ENCODE results near the gene HBD. TPM values are rescaled to one million over a fixed set of nuclear protein-coding genes. Genes with fewer than 3 reads are reported as not detected.
A peak's percentile ranks its signal among the peaks of the same experiment; 100 is the strongest.
"Not testable (repeated sequence)": the region's sequence is repeated elsewhere in the genome, so short reads cannot be mapped to it uniquely, and the experiment has no call there.

The HBD gene
- total and polyA plus RNA-seq, 2 donors (not counting 1 experiment from before 2014, with no cell fraction given), result 5.9 to 53.4 TPM

DNA sequence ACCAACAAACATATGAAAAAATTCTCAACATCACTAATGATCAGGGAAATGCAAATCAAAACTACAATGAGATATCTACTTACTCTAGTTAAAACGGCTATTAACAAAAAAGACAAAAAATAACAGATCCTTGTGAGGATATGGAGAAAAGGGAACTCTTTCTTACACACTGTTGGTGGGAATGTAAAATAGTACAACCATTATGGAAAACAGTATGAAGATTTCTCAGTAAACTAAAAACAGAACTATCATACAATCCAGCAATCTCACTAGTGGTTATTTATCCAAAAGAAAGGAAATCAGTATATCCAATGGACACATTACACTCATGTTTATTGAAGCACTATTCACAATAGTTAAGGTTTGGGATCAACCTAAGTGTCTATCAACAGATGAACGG, 31.5 kb upstream of the HBD start:
- H4K20me1 ChIP-seq (ENCODE audit: control insufficient read depth, extremely low read depth, insufficient read depth, low read length), result no peaks in the 10 kb centered on the region
- H3K9me3 ChIP-seq (ENCODE audit: control insufficient read depth, insufficient read depth, low read depth, low read length), result no peaks in the 10 kb centered on the region
- no peak overlapping the region for H2AFZ ChIP-seq (ENCODE audit: low read length)
- H3K79me2 ChIP-seq (ENCODE audit: control insufficient read depth, insufficient read depth, low read length), result no peaks in the 10 kb centered on the region
- H3K4me1 ChIP-seq (ENCODE audit: control insufficient read depth, extremely low read depth, insufficient read depth, low read length), result no peaks in the 10 kb centered on the region
- H3K9ac ChIP-seq (ENCODE audit: insufficient read depth, low read length), result no peak overlapping the region
- DNase-seq (ENCODE audit: low read depth in 2 of 2), result no peak
- H3K36me3 ChIP-seq (ENCODE audit: control insufficient read depth, insufficient read depth, low read length), result no peaks in the 10 kb centered on the region
- no peak overlapping the region for H3K27ac ChIP-seq (ENCODE audit: insufficient read depth, low read length)
- no peak for TF ChIP-seq CTCF (conservative IDR thresholded peaks at IDR 0.05 in 1 of 2, IDR thresholded peaks at IDR 0.05 in 1 of 2; ENCODE audit: low read depth in 1 of 2, low read length in 2 of 2)
- no peak for TF ChIP-seq EZH2 (IDR thresholded peaks at IDR 0.05; ENCODE audit: low read length, missing control alignments)
- H3K4me2 ChIP-seq (ENCODE audit: extremely low read depth, insufficient read depth, low read length), result no peak overlapping the region
- H3K4me3 ChIP-seq (replicated peaks in 1 of 4; ENCODE audit: control extremely low read depth in 1 of 4, insufficient read depth in 1 of 4, low read depth in 3 of 4, low read length in 4 of 4), result no peak overlapping the region
- H3K27me3 ChIP-seq (ENCODE audit: control insufficient read depth, insufficient read depth, low read length), result no peaks in the 10 kb centered on the region

DNA sequence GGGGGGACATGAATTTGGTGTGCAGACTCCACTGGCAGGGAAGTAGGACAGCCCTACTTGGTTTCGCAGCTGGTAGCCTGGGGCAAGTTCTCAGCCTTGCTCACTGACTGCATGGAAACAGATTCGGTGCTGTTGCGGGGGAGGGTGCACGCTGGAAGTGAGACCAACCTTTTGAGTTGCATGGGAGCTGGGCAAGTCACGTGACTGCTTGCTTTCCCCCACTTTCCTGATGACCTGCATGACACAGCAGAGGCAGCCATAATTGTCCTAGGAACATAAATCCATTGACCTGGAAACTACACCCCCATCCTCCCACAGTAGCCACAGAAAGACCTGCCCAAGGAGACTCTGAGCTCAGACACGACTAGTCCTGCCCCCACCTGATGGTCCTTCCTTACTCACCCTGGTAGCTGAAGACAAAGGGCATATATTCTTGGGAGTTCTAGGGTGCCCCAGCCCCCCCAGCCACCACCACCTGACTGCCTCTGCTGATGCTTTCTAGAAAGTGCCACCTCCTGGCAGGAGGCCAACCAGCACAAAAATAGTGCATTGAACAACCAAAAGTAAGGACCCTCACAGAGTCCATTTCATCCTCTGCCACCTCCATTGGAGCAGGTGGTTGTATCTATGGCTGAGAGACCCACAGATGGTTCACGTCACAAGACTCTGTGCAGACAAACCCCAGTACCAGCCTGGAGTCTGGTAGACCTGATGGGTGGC, 24.4 kb upstream of the HBD start:
- DNase-seq (ENCODE audit: low read depth in 2 of 2), result no peak
- no peak overlapping the region for H3K4me3 ChIP-seq (replicated peaks in 1 of 4; ENCODE audit: control extremely low read depth in 1 of 4, insufficient read depth in 1 of 4, low read depth in 3 of 4, low read length in 4 of 4)
- H3K27ac ChIP-seq (ENCODE audit: insufficient read depth, low read length), result no peak overlapping the region
- no peaks in the 10 kb centered on the region for H3K79me2 ChIP-seq (ENCODE audit: control insufficient read depth, insufficient read depth, low read length)
- H3K9me3 ChIP-seq (ENCODE audit: control insufficient read depth, insufficient read depth, low read depth, low read length), result no peaks in the 10 kb centered on the region
- no peaks in the 10 kb centered on the region for H3K27me3 ChIP-seq (ENCODE audit: control insufficient read depth, insufficient read depth, low read length)
- H3K4me1 ChIP-seq (ENCODE audit: control insufficient read depth, extremely low read depth, insufficient read depth, low read length), result no peaks in the 10 kb centered on the region
- no peak for TF ChIP-seq EZH2 (IDR thresholded peaks at IDR 0.05; ENCODE audit: low read length, missing control alignments)
- TF ChIP-seq CTCF (conservative IDR thresholded peaks at IDR 0.05 in 1 of 2, IDR thresholded peaks at IDR 0.05 in 1 of 2; ENCODE audit: low read depth in 1 of 2, low read length in 2 of 2), result no peak
- H4K20me1 ChIP-seq (ENCODE audit: control insufficient read depth, extremely low read depth, insufficient read depth, low read length), result no peaks in the 10 kb centered on the region
- H3K4me2 ChIP-seq (ENCODE audit: extremely low read depth, insufficient read depth, low read length), result no peak overlapping the region
- no peak overlapping the region for H3K9ac ChIP-seq (ENCODE audit: insufficient read depth, low read length)
- no peak overlapping the region for H2AFZ ChIP-seq (ENCODE audit: low read length)
- no peaks in the 10 kb centered on the region for H3K36me3 ChIP-seq (ENCODE audit: control insufficient read depth, insufficient read depth, low read length)

GRCh38 chr11:5257296-5257695, 23.0 kb upstream of the HBD start:
- Histone ChIP-seq H4K20me1 (ENCODE audit: control insufficient read depth, extremely low read depth, insufficient read depth, low read length) (no peaks in the 10 kb centered on the region), H3K4me3 (replicated peaks in 1 of 4; ENCODE audit: control extremely low read depth in 1 of 4, insufficient read depth in 1 of 4, low read depth in 3 of 4, low read length in 4 of 4) (no peak overlapping the region), H3K9me3 (ENCODE audit: control insufficient read depth, insufficient read depth, low read depth, low read length) (no peaks in the 10 kb centered on the region), H3K79me2 (ENCODE audit: control insufficient read depth, insufficient read depth, low read length) (no peaks in the 10 kb centered on the region), H3K36me3 (ENCODE audit: control insufficient read depth, insufficient read depth, low read length) (no peaks in the 10 kb centered on the region), H3K27me3 (ENCODE audit: control insufficient read depth, insufficient read depth, low read length) (no peaks in the 10 kb centered on the region), H3K27ac (ENCODE audit: insufficient read depth, low read length) (no peak overlapping the region), H3K4me2 (ENCODE audit: extremely low read depth, insufficient read depth, low read length) (no peak overlapping the region), H2AFZ (ENCODE audit: low read length) (no peak overlapping the region), H3K9ac (ENCODE audit: insufficient read depth, low read length) (no peak overlapping the region), H3K4me1 (ENCODE audit: control insufficient read depth, extremely low read depth, insufficient read depth, low read length) (no peaks in the 10 kb centered on the region)
- TF ChIP-seq EZH2 (IDR thresholded peaks at IDR 0.05; ENCODE audit: low read length, missing control alignments) (no peak), CTCF (conservative IDR thresholded peaks at IDR 0.05 in 1 of 2, IDR thresholded peaks at IDR 0.05 in 1 of 2; ENCODE audit: low read depth in 1 of 2, low read length in 2 of 2) (no peak)
- DNase-seq (ENCODE audit: low read depth in 2 of 2), result no peak

DNA sequence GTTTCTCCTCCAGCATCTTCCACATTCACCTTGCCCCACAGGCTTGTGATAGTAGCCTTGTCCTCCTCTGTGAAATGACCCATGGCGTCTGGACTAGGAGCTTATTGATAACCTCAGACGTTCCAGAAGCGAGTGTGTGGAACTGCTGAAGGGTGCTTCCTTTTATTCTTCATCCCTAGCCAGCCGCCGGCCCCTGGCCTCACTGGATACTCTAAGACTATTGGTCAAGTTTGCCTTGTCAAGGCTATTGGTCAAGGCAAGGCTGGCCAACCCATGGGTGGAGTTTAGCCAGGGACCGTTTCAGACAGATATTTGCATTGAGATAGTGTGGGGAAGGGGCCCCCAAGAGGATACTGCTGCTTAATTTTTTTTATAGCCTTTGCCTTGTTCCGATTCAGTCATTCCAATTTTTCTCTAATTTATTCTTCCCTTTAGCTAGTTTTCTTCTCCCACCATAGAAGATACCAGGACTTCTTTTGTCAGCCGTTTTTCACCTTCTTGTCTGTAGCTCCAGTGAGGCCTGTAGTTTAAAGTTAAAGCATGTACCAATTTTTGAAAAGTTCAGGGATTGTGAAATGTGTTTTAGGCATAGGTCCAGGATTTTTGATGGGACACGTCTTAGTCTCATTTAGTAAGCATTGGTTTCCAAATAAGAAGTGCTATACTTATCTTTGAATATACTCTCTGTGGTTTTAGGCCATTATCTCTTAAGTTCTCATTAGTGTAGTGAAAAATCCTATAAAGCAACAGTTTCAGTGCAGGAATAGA, 20.5 kb upstream of the HBD start, which contains the start of gene HBG2:
Gene HBG2 (minus strand): TSS at position 136 of the 768 bp plus-strand sequence. CDS start 53 bp downstream, at position 83.
- not testable (repeated sequence) for H3K4me1 ChIP-seq (ENCODE audit: control insufficient read depth, extremely low read depth, insufficient read depth, low read length); H3K27me3 ChIP-seq (ENCODE audit: control insufficient read depth, insufficient read depth, low read length); H3K4me3 ChIP-seq (replicated peaks in 1 of 4; ENCODE audit: control extremely low read depth in 1 of 4, insufficient read depth in 1 of 4, low read depth in 3 of 4, low read length in 4 of 4); H3K9ac ChIP-seq (ENCODE audit: insufficient read depth, low read length); H3K27ac ChIP-seq (ENCODE audit: insufficient read depth, low read length); H2AFZ ChIP-seq (ENCODE audit: low read length); H4K20me1 ChIP-seq (ENCODE audit: control insufficient read depth, extremely low read depth, insufficient read depth, low read length); H3K4me2 ChIP-seq (ENCODE audit: extremely low read depth, insufficient read depth, low read length); H3K9me3 ChIP-seq (ENCODE audit: control insufficient read depth, insufficient read depth, low read depth, low read length); H3K79me2 ChIP-seq (ENCODE audit: control insufficient read depth, insufficient read depth, low read length); H3K36me3 ChIP-seq (ENCODE audit: control insufficient read depth, insufficient read depth, low read length)
- peak in 1 of 2 donors; percentile 59 for DNase-seq (ENCODE audit: low read depth in 2 of 2)

Data from fibroblast of lung (primary cell).